Fibroblast of lung (primary cell): ENCODE measurements around the gene ARMH3. TPM values are rescaled to one million over a fixed set of nuclear protein-coding genes. Genes with fewer than 3 reads are reported as not detected.

Source experiments
- DNase-seq, 2 donors: peaks; one replicate each; pipeline versions ENCODE4 v3.0.0 to v3.0.0-alpha.2; 2010; ENCODE audit warnings: low read depth in 2 of 2
- H2AFZ ChIP-seq: 2 replicates; pipeline ENCODE4 v1.5.1; 2012; ENCODE audit warnings: low read length, control low read depth, inconsistent platforms
- H3K27ac ChIP-seq: 2 replicates; pipeline ENCODE4 v1.5.1; 2011; ENCODE audit warnings: low read length, control low read depth; ENCODE audit not compliant: insufficient read depth
- H3K27me3 ChIP-seq: 2 replicates; pipeline ENCODE4 v1.5.1; 2011; ENCODE audit warnings: mild to moderate bottlenecking, low read length; ENCODE audit not compliant: control insufficient read depth, insufficient read depth
- H3K36me3 ChIP-seq: 2 replicates; pipeline ENCODE4 v1.5.1; 2011; ENCODE audit warnings: low read length; ENCODE audit not compliant: control insufficient read depth, insufficient read depth
- H3K4me1 ChIP-seq: 2 replicates; pipeline ENCODE4 v1.5.1; 2011; ENCODE audit warnings: low read length; ENCODE audit not compliant: control insufficient read depth, insufficient read depth; ENCODE audit errors: extremely low read depth
- H3K4me2 ChIP-seq: 2 replicates; pipeline ENCODE4 v1.5.1; 2011; ENCODE audit warnings: low read length, control low read depth; ENCODE audit not compliant: insufficient read depth; ENCODE audit errors: extremely low read depth
- H3K4me3 ChIP-seq, 4 experiments: fragments of 200-600 bp in 1 of 4; sonication (generic) in 1 of 4; replicated peaks in 1 of 4; 2 replicates each; pipeline ENCODE4 v1.5.1; 2011 to 2016; ENCODE audit warnings: low read length in 4 of 4, low read depth in 3 of 4, mild to moderate bottlenecking in 3 of 4, control low read depth in 2 of 4, inconsistent platforms in 1 of 4, mixed read lengths in 1 of 4; ENCODE audit not compliant: insufficient read depth in 1 of 4; ENCODE audit errors: control extremely low read depth in 1 of 4
- H3K79me2 ChIP-seq: 2 replicates; pipeline ENCODE4 v1.5.1; 2012; ENCODE audit warnings: mild to moderate bottlenecking, low read length, inconsistent platforms; ENCODE audit not compliant: control insufficient read depth, insufficient read depth
- H3K9ac ChIP-seq: 2 replicates; pipeline ENCODE4 v1.5.1; 2011; ENCODE audit warnings: mild to moderate bottlenecking, low read length, control low read depth; ENCODE audit not compliant: insufficient read depth
- H3K9me3 ChIP-seq: 2 replicates; pipeline ENCODE4 v1.5.1; 2012; ENCODE audit warnings: low read depth, low read length; ENCODE audit not compliant: control insufficient read depth, insufficient read depth
- H4K20me1 ChIP-seq: 2 replicates; pipeline ENCODE4 v1.5.1; 2011; ENCODE audit warnings: low read length; ENCODE audit not compliant: control insufficient read depth, insufficient read depth; ENCODE audit errors: extremely low read depth
- CTCF ChIP-seq, 2 donors: IDR thresholded peaks in 1 of 2; conservative IDR thresholded peaks in 1 of 2; 1 replicate in 1 of 2; 2 replicates in 1 of 2; pipeline ENCODE4 v1.5.1; 2011 to 2012; ENCODE audit warnings: low read length in 2 of 2, control low read depth in 1 of 2, inconsistent platforms in 1 of 2, low read depth in 1 of 2, mild to moderate bottlenecking in 1 of 2
- EZH2 ChIP-seq: IDR thresholded peaks from 2 replicates; pipeline ENCODE4 v1.5.1; 2012; ENCODE audit warnings: low read length, control low read depth, mild to moderate bottlenecking; ENCODE audit errors: missing control alignments
- polyA plus RNA-seq, 2 donors: library from polyadenylated mRNA; depleted of rRNA in 1 of 2; stranded (reverse) in 1 of 2; unstranded in 1 of 2; fragments of >200 nt; gene quantifications; 2 replicates each; pipeline ENCODE4 v1.2.1, GENCODE V29; 2011 to 2012; ENCODE audit warnings: missing spikeins in 1 of 2
- total RNA-seq: library from RNA; depleted of rRNA; stranded (reverse); fragments of >200 nt; gene quantifications from 2 replicates; pipeline ENCODE4 v1.2.1, GENCODE V29; 2014

The ARMH3 gene
- total and polyA plus RNA-seq, 2 donors (not counting 1 experiment from before 2014, with no cell fraction given), result 14.5 to 16.4 TPM

GRCh38 chr10:101803511-101803910 lies 252.5 kb downstream of the ARMH3 start:
- TF ChIP-seq EZH2, result no peak
- no peak for TF ChIP-seq CTCF (conservative IDR thresholded peaks at IDR 0.05 in 1 of 2, IDR thresholded peaks at IDR 0.05 in 1 of 2; ENCODE audit: low read depth in 1 of 2, low read length in 2 of 2)
- H3K4me2 ChIP-seq, result no peak overlapping the region
- no peaks in the 10 kb centered on the region for H3K9me3 ChIP-seq
- H3K4me3 ChIP-seq, result no peak overlapping the region
- DNase-seq, result no peak
- H3K36me3 ChIP-seq, result peaks cover 15% of the 10 kb centered on the region
- H3K4me1 ChIP-seq, result no peaks in the 10 kb centered on the region
- no peak overlapping the region for H3K9ac ChIP-seq
- no peak overlapping the region for H3K27ac ChIP-seq
- H3K79me2 ChIP-seq, result peaks cover 36% of the 10 kb centered on the region
- no peaks in the 10 kb centered on the region for H3K27me3 ChIP-seq
- H2AFZ ChIP-seq, result no peak overlapping the region
- H4K20me1 ChIP-seq, result peaks cover 2% of the 10 kb centered on the region

- no peak for TF ChIP-seq CTCF (conservative IDR thresholded peaks at IDR 0.05 in 1 of 2, IDR thresholded peaks at IDR 0.05 in 1 of 2; ENCODE audit: low read depth in 1 of 2, low read length in 2 of 2)
- TF ChIP-seq EZH2, result no peak
- no peaks in the 10 kb centered on the region for H3K9me3 ChIP-seq
- no peaks in the 10 kb centered on the region for H3K27me3 ChIP-seq
- H4K20me1 ChIP-seq, result peaks cover 2% of the 10 kb centered on the region
- no peak overlapping the region for H3K9ac ChIP-seq
- no peak for DNase-seq
- H3K4me3 ChIP-seq, result no peak overlapping the region
- no peak overlapping the region for H2AFZ ChIP-seq
- H3K4me2 ChIP-seq, result no peak overlapping the region
- H3K4me1 ChIP-seq, result no peaks in the 10 kb centered on the region
- no peak overlapping the region for H3K27ac ChIP-seq
- H3K36me3 ChIP-seq, result peaks cover 24% of the 10 kb centered on the region
- H3K79me2 ChIP-seq, result peaks cover 35% of the 10 kb centered on the region
Observed at GRCh38 chr10:101797403-101798059, 258.4 kb downstream of the ARMH3 start.

Other genes with a start within 250 kb of the ARMH3 start
- 108 and 193 TPM in 2 replicates for gene OGA, start 237.7 kb downstream of the ARMH3 start, total RNA-seq
- gene OGA, start 237.7 kb downstream of the ARMH3 start, polyA plus RNA-seq, result 50.6 and 69.9 TPM in 2 replicates
- gene KCNIP2, start 212.4 kb downstream of the ARMH3 start, total RNA-seq, result 0.77 and 1.8 TPM in 2 replicates
- gene KCNIP2, start 212.4 kb downstream of the ARMH3 start, polyA plus RNA-seq, result 0.16 and 0.37 TPM in 2 replicates
- 28.5 and 30.1 TPM in 2 replicates for gene HPS6, start 9.2 kb upstream of the ARMH3 start, total RNA-seq
- 8.0 and 9.4 TPM in 2 replicates for gene HPS6, start 9.2 kb upstream of the ARMH3 start, polyA plus RNA-seq
- gene LDB1, start 64.2 kb upstream of the ARMH3 start, total RNA-seq, result 39.5 and 45.1 TPM in 2 replicates
- gene LDB1, start 64.2 kb upstream of the ARMH3 start, polyA plus RNA-seq, result 41.6 and 50.6 TPM in 2 replicates
- 9.9 and 10.0 TPM in 2 replicates for gene PPRC1, start 76.9 kb upstream of the ARMH3 start, total RNA-seq
- gene PPRC1, start 76.9 kb upstream of the ARMH3 start, polyA plus RNA-seq, result 13.5 and 21.0 TPM in 2 replicates
- 16.5 and 23.4 TPM in 2 replicates for gene NOLC1, start 96.2 kb upstream of the ARMH3 start, total RNA-seq
- 64.7 and 105 TPM in 2 replicates for gene NOLC1, start 96.2 kb upstream of the ARMH3 start, polyA plus RNA-seq
- gene ELOVL3, start 170.1 kb upstream of the ARMH3 start, total RNA-seq, result 0.26 and 0.66 TPM in 2 replicates
- gene ELOVL3, start 170.1 kb upstream of the ARMH3 start, polyA plus RNA-seq, result 0.24 and 0.27 TPM in 2 replicates
- not detected in 2 replicates for gene PITX3, start 185.3 kb upstream of the ARMH3 start, total RNA-seq
- not detected in 2 replicates for gene PITX3, start 185.3 kb upstream of the ARMH3 start, polyA plus RNA-seq
- gene GBF1, start 189.4 kb upstream of the ARMH3 start, total RNA-seq, result 14.4 and 24.6 TPM in 2 replicates
- gene GBF1, start 189.4 kb upstream of the ARMH3 start, polyA plus RNA-seq, result 24.1 and 31.6 TPM in 2 replicates